Cardiac fibroblast (primary cell): Measurements from ENCODE around the gene MPST.

Experiments
- DNase-seq, 2 donors: peaks; one replicate each; pipeline versions ENCODE4 v3.0.0 to v3.0.0-alpha.2; 2010; ENCODE audit warnings: low read depth in 2 of 2
- H3K4me3 ChIP-seq, 2 donors: replicated peaks in 1 of 2; 1 replicate in 1 of 2; 2 replicates in 1 of 2; pipeline ENCODE4 v1.5.1; 2011; ENCODE audit warnings: low read depth in 2 of 2, low read length in 2 of 2, mild to moderate bottlenecking in 2 of 2, moderate library complexity in 1 of 2
- CTCF ChIP-seq: IDR thresholded peaks from one replicate; pipeline ENCODE4 v1.5.1; 2011; ENCODE audit warnings: low read depth, mild to moderate bottlenecking, low read length, inconsistent platforms

MPST gene

DNA sequence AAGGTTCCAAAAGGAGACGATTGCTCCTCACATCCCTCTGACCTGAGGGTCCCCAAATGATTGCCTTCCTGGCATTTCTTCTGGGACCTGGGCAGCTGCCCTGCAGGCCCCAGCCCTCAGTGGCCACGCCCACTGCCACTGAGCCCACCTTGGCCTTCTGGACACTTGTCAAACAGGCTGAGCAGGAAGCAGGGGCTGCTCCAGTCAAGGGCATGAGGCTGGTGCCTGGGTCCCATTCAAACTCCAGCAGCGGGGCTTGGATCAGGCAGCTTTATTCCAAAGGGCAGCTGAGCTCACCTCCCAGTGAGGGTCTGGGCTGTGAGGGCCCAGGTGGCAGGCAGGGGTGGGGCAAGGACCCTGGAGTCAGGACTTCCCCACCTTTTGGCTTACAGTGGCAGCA, 45.6 kb downstream of the MPST start:
- DNase-seq, result no peak

DNA sequence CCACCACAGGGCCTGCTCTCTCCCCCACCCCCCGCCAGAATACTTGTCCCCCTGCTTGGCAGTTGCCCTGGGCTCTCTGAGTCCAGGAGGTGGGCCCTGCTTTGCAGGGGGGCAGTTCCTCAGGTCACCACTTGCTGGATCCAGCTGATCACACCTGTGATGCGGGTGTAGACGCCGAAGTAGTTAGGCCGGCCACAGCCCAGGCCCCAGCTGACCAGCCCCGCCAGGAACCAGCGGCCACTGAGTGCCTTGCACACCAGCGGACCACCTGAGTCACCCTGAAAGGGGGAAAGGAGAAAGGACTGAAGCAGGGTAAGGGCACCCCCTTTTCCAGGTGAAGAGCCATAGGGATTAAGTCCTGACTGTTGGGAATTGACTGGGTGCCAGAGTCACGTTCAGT, 46.4 kb downstream of the MPST start:
- no peak for DNase-seq
- no peak overlapping the region for H3K4me3 ChIP-seq
- TF ChIP-seq CTCF, result no peak

More for the DNA sequence above, 45.6 kb downstream of the MPST start:
- no peak overlapping the region for H3K4me3 ChIP-seq
- no peak for TF ChIP-seq CTCF

DNA sequence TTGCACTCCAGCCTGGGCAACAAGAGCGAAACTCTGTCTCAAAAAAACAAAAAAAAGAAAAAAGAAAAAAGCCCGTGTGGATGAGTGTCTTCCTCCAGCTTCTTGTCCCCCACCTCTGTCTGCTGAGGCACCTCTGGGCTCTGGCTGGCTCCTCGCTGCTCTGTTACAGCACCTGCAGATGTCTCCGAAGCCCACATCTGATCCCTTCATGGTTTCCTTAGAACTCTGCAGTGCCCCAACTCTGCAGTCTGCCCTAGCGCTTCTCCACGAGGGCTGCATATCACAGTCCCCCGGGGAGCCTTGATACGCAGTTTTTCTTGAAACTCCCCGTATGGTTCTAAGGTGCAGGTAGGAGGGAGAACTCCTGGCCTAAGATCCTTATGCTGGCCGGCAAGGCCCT, 47.9 kb downstream of the MPST start:
- DNase-seq, result no peak
- no peak overlapping the region for H3K4me3 ChIP-seq
- no peak for TF ChIP-seq CTCF

DNA sequence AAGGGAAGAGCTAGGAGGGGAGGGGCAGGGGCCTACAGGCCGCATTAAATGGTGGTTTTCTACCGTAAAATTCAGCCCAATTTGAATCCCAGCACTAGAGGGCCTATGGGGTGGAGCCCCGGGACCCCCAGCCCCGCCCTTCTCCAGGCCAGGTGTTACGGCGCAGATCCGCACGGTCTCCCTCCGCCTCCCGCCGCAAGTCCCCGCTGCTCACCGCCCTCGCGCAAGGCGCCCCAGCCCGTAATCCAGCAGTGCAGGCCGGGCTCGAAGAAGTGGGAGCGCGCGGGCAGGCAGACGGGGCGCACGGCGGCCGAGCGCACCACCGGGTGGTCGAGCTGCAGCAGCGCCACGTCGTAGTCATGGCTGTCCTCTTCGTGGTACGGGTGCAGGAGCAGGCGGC, 49.3 kb downstream of the MPST start:
- no peak overlapping the region for H3K4me3 ChIP-seq
- no peak for DNase-seq
- no peak for TF ChIP-seq CTCF

- no peak overlapping the region for H3K4me3 ChIP-seq
- TF ChIP-seq CTCF, result no peak
- DNase-seq, result no peak
These were observed 49.8 kb downstream of the MPST start for GRCh38 chr22:37069319-37069718.

DNA sequence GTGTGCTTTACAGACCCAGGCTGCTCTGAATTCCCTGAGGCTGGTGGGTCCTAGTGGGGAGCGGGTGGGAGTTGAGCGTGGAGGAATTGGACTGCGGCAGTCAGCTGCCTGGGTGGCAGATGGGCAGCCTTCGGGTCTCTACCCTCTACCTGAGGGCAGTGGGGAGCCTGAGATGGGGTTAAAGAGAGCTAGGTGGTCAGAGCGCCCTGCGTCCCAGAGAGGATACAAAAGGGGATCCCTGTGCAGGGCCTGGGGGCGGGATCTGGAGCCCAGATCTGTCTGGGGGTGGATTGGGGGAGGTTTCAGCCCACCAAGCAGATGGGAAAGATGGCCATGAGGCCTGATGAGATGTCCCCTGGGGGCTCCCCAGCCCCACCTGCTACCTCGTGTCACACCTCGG, 50.2 kb downstream of the MPST start:
- no peak overlapping the region for H3K4me3 ChIP-seq
- no peak for TF ChIP-seq CTCF
- DNase-seq, result no peak

- no peak for DNase-seq
These were observed 50.8 kb downstream of the MPST start for GRCh38 chr22:37070334-37070733.

More at GRCh38 chr22:37070334-37070733, 50.8 kb downstream of the MPST start:
- no peak for TF ChIP-seq CTCF
- no peak overlapping the region for H3K4me3 ChIP-seq
